Measurements from ENCODE around the gene SEMA5B. TPM values are rescaled to one million over a fixed set of nuclear protein-coding genes. Genes with fewer than 3 reads are reported as not detected.

Gene SEMA5B
- total RNA-seq, 1 experiment from 2014 or later = not detected

- H3K4me2 ChIP-seq = peak overlapping the region; percentile 64; the same call in 1 of the 2 replicates
- TF ChIP-seq EZH2 (IDR thresholded peaks at IDR 0.05; ENCODE audit: low read depth) = no peak
- TF ChIP-seq, protein P1, sequence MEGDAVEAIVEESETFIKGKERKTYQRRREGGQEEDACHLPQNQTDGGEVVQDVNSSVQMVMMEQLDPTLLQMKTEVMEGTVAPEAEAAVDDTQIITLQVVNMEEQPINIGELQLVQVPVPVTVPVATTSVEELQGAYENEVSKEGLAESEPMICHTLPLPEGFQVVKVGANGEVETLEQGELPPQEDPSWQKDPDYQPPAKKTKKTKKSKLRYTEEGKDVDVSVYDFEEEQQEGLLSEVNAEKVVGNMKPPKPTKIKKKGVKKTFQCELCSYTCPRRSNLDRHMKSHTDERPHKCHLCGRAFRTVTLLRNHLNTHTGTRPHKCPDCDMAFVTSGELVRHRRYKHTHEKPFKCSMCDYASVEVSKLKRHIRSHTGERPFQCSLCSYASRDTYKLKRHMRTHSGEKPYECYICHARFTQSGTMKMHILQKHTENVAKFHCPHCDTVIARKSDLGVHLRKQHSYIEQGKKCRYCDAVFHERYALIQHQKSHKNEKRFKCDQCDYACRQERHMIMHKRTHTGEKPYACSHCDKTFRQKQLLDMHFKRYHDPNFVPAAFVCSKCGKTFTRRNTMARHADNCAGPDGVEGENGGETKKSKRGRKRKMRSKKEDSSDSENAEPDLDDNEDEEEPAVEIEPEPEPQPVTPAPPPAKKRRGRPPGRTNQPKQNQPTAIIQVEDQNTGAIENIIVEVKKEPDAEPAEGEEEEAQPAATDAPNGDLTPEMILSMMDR (conservative IDR thresholded peaks at IDR 0.05) = no peak
- no peaks in the 10 kb centered on the region for H3K9me3 ChIP-seq (ENCODE audit: insufficient read depth, low read depth)
- no peaks in the 10 kb centered on the region for H3K36me3 ChIP-seq (ENCODE audit: low read depth)
- no peaks in the 10 kb centered on the region for H3K79me2 ChIP-seq (ENCODE audit: low read depth)
- peaks cover 46% of the 10 kb centered on the region for H3K4me1 ChIP-seq (replicated peaks; ENCODE audit: insufficient read depth)
- no TSS peak for BruUV-seq (replicated peaks)
- H3K4me3 ChIP-seq = no peak overlapping the region
- intact Hi-C loops (cut with micrococcal nuclease; ENCODE audit: unreplicated experiment) = loop anchor here (10.0 kb wide), 1 partner anchor 554 kb away; no protein-coding TSS in a partner anchor
- H4K20me1 ChIP-seq (ENCODE audit: insufficient read depth) = no peaks in the 10 kb centered on the region
- POLR2A ChIA-PET (ENCODE audit: unreplicated experiment) = no interaction called here
- peak overlapping the region; percentile 25 for H3K27ac ChIP-seq
- no peaks in the 10 kb centered on the region for H3K9me2 ChIP-seq (ENCODE audit: insufficient read depth)
- H3K27me3 ChIP-seq (ENCODE audit: insufficient read depth, low read depth) = no peaks in the 10 kb centered on the region
- no peak overlapping the region for H2AFZ ChIP-seq
- CTCF ChIA-PET = interaction anchor here (0.6 to 1.4 kb wide), 2 partner anchors 67 to 564 kb away, joined by 3 read pairs; partner anchors contain the start of gene FAM162A
- DNase-seq = no peak
- H3F3A ChIP-seq (ENCODE audit: insufficient read depth, low read depth) = no peaks in the 10 kb centered on the region
Measured at GRCh38 chr3:122948408-122948807, 79.2 kb downstream of the SEMA5B start.

GRCh38 chr3:122947738-122948137 is 79.8 kb downstream of the SEMA5B start:
- BruUV-seq (replicated peaks) = no TSS peak
- H4K20me1 ChIP-seq (ENCODE audit: insufficient read depth) = no peaks in the 10 kb centered on the region
- DNase-seq = peak in 1 of 2 experiments; percentile 85
- H3K9me3 ChIP-seq (ENCODE audit: insufficient read depth, low read depth) = no peaks in the 10 kb centered on the region
- H3K9me2 ChIP-seq (ENCODE audit: insufficient read depth) = no peaks in the 10 kb centered on the region
- H3K4me3 ChIP-seq = no peak overlapping the region
- no peaks in the 10 kb centered on the region for H3K79me2 ChIP-seq (ENCODE audit: low read depth)
- no peak overlapping the region for H2AFZ ChIP-seq
- H3K27me3 ChIP-seq (ENCODE audit: insufficient read depth, low read depth) = no peaks in the 10 kb centered on the region
- POLR2A ChIA-PET (ENCODE audit: unreplicated experiment) = no interaction called here
- H3K36me3 ChIP-seq (ENCODE audit: low read depth) = no peaks in the 10 kb centered on the region
- TF ChIP-seq, protein P1 (conservative IDR thresholded peaks at IDR 0.05) = no peak
- no peak for TF ChIP-seq EZH2 (IDR thresholded peaks at IDR 0.05; ENCODE audit: low read depth)
- peaks cover 41% of the 10 kb centered on the region for H3K4me1 ChIP-seq (replicated peaks; ENCODE audit: insufficient read depth)
- peak overlapping the region; percentile 77 for H3K27ac ChIP-seq
- CTCF ChIA-PET = interaction anchor here (1.4 kb wide), 1 partner anchor 68 kb away, joined by 3 read pairs; no protein-coding TSS in a partner anchor
- intact Hi-C loops (cut with micrococcal nuclease; ENCODE audit: unreplicated experiment) = loop anchor here (10.0 kb wide), 1 partner anchor 553 kb away; no protein-coding TSS in a partner anchor
- H3F3A ChIP-seq (ENCODE audit: insufficient read depth, low read depth) = no peaks in the 10 kb centered on the region
- peak overlapping the region; percentile 64 for H3K4me2 ChIP-seq

DNA sequence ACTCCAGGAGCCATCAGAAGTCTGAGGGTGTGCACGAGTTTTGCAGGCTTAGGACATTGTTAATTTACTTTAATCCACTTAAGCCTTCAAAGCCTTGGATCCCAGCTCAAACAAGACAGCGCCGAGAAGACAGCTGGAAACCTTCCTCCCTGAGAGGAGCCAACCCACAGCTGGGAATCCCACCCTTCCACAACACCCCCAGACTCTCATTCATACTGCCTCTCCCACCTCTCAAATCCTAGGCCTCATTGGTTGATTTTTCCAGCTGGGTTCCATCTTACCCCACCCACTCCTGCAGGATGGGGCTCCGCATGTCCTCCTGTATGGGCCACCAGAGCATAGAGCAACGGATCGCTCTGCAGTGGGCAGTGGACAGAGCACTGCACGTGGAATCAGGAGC is 80.4 kb downstream of the SEMA5B start:
- ChIA-PET CTCF (no interaction called here), POLR2A (ENCODE audit: unreplicated experiment) (no interaction called here)
- H3K4me2 ChIP-seq = peak overlapping the region; percentile 64

More for the DNA sequence above, 80.4 kb downstream of the SEMA5B start:
- Histone ChIP-seq H3K27me3 (ENCODE audit: insufficient read depth, low read depth) (no peaks in the 10 kb centered on the region), H3K4me1 (replicated peaks; ENCODE audit: insufficient read depth) (peaks cover 41% of the 10 kb centered on the region), H3K9me3 (ENCODE audit: insufficient read depth, low read depth) (no peaks in the 10 kb centered on the region), H3K9me2 (ENCODE audit: insufficient read depth) (no peaks in the 10 kb centered on the region), H3K79me2 (ENCODE audit: low read depth) (no peaks in the 10 kb centered on the region), H2AFZ (no peak overlapping the region), H3K36me3 (ENCODE audit: low read depth) (no peaks in the 10 kb centered on the region), H3K27ac (peak overlapping the region; percentile 77), H4K20me1 (ENCODE audit: insufficient read depth) (no peaks in the 10 kb centered on the region), H3F3A (ENCODE audit: insufficient read depth, low read depth) (peaks cover 5% of the 10 kb centered on the region; the same call in 1 of the 2 replicates), H3K4me3 (no peak overlapping the region)
- intact Hi-C loops (cut with micrococcal nuclease; ENCODE audit: unreplicated experiment) = loop anchor here (10.0 kb wide), 1 partner anchor 552 kb away; no protein-coding TSS in a partner anchor
- no peak for TF ChIP-seq EZH2 (IDR thresholded peaks at IDR 0.05; ENCODE audit: low read depth)
- TF ChIP-seq, protein P1 (conservative IDR thresholded peaks at IDR 0.05) = no peak
- no TSS peak for BruUV-seq (replicated peaks)
- DNase-seq = no peak

Data from PC-9 (cell line).